Activated CD4-positive, CD25-positive, alpha-beta regulatory T cell treated with anti-CD3 and anti-CD28 coated beads, Interleukin-2, amount 50 U/mL, for 72 hours (primary cell): ENCODE measurements around the gene ST6GALNAC2.

Experiments
- DNase-seq: peaks from one replicate; pipeline ENCODE4 v3.0.0; 2021

The ST6GALNAC2 gene

DNA sequence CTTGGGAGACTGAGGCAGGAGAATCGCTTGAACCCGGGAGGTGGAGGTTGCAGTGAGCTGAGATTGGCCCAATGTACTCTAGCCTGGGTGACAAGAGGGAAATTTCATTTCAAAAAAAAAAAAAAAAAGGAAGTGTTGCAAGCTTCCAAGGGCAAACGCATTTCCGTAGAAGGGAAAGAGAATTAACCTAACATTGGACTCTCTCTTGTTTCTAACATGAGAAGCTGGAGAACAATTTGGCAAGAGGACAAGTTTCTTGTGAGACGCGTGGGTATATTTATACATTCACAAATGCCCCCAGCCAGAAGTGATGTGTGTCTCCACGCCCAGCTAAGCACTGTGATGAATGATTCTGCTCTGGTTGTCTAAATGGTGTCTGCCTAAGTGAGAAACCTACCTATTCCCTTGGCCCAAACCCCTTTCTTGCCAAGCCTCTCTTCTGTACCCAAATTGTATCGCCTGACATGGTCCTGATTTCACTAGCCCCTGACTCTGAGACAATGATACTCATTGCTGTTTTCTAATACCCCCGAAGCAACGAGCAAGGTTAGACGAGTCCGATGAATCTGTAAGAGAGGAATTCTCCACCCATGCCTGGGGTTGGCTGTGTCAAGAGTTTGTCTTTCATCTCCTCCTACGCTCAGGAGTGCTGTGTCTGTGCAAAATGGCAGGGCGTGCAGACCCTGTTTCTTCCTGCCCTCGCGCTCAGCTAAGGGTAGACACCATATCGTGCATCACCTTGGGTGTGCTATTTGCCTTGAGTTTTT lies 14.2 kb upstream of the ST6GALNAC2 start:
- no peak for DNase-seq

DNA sequence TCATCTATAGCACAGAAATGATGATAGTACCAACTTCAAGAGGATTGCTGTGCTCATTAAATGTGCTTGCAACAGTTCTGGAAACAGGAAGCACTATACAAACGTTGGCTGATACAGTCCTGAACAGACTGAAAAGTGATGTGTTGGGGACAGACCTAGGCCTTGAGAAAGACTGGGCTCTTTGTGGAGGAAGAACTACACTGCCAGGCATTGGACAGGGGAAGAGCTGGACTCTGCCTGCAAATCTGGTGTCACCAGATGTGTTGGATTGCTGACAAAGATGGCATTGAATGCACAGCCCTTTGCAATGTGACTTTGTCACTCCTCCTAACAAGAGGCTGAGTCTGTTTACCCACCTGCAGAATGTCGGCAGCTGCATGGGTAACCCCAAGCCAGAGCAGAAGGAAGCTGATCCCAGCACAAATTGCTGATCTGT lies 12.4 kb upstream of the ST6GALNAC2 start:
- DNase-seq, result no peak

DNA sequence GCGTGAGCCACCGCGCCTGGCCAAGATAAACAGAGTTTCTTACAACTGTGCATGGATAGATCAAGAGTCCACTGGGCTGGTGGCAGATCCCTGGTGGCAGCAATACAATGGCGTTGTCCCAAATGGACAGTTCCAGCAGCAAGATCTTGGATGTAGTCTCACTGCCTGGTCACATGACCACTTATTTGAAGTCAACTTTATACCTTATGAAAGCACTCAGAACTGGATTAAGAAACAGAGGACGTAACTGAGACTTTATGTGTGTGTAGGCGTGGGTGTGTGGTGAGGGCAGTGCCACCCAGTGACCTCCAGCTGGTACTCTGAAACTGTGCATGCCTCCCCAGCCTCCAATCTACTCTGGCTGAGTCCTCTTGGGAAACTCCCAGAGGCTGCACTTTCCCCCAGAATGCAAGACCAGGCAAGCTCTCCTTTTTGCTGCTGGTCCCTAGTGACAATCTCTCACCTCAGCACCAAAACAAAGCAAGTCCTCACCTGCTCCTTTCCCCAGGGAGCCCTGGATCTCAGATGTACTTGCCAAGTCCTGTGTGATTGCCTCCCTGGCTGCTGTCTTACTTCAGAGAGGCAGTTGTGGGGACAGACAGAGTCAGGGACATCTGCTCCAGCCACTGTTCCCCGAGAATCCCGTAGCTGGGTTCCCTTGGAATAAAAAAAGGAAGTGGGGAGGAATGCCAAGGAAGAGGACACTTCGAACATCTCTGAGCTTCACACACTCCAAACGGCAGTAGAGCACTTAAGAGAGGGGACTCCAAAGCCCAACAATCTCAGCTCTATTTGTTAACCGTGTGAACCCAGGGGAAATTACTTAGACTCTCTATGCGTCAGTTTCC lies 11.7 kb upstream of the ST6GALNAC2 start:
- DNase-seq, result no peak

DNA sequence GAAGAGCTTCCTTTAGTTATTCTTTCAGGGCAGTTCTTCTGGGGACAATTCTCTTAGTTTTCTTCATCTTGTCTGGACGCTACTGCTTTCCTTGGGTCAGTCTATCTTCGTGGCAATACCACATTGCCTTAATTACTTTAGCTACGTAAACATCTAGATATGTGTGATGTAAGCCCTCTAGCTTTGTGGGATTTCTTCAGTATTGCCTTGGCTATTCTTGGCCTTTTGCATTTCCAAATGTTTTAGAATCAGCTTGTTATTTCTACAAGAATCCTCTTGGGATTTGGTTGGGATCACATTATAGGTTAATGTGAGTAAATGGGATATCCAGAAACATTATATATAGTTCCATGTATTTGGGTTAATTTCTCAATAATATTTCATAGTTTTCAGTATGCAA lies 9.0 kb upstream of the ST6GALNAC2 start:
- no peak for DNase-seq

DNA sequence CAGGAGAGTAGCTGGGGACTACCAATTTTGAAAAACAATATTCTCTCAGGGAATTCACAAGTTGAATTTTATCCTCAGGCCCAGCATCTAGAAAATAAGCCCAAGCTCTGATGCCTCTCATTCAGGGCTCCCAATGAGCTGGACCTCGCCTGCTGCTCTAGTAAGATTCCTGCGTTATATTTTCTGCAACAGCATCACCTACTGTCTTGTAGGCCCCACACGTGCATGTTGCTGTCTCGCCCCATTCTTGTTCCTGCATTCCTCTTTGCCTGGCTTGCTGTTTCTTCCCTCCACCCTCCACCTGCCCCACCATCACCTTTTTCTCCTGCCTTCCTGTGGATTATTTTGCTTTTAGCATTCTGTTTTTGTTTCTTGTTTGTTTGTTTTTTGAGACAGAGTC lies 8.3 kb upstream of the ST6GALNAC2 start:
- no peak for DNase-seq

DNA sequence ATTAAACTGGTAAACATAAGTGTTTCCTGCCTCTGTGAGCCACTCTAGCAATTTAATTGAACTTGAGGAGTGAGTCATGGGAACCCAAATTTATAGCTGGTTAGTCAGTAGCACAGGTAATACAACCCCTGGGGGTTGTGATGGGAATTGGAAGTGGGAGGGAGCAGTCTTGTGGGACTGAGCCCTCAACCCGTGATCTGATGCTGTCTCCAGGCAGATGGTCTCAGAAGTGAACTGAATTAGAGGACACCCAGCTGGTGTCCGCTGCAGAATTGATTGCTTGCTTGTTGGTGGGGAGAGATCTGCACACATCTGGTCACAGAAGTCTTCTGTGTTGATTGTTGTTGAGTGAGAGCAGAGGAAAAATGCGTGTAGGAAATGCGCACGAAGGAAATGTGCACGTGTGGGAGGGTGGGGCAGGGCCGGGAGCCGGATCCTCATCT lies 7.7 kb upstream of the ST6GALNAC2 start:
- no peak for DNase-seq

DNA sequence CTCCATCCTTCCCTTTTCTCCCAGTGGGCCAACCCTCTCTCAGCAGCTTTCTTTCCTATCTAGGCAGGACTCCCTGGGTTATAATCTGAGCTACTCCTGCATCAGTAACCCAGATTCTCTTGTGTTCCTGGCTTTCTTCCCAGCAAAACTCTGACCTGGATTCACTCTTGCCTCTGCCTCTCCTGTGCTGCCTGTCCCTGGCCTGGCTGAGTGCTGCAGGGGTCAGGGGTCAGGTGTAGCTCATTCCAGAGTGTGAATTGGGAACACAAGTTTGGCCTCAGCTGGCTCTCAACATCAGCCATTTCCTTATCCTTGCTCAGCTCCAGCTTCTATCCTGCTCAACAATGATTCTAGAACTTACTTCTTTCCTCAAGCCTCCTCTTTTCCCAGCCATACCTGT lies 2.5 kb upstream of the ST6GALNAC2 start:
- DNase-seq, result no peak

DNA sequence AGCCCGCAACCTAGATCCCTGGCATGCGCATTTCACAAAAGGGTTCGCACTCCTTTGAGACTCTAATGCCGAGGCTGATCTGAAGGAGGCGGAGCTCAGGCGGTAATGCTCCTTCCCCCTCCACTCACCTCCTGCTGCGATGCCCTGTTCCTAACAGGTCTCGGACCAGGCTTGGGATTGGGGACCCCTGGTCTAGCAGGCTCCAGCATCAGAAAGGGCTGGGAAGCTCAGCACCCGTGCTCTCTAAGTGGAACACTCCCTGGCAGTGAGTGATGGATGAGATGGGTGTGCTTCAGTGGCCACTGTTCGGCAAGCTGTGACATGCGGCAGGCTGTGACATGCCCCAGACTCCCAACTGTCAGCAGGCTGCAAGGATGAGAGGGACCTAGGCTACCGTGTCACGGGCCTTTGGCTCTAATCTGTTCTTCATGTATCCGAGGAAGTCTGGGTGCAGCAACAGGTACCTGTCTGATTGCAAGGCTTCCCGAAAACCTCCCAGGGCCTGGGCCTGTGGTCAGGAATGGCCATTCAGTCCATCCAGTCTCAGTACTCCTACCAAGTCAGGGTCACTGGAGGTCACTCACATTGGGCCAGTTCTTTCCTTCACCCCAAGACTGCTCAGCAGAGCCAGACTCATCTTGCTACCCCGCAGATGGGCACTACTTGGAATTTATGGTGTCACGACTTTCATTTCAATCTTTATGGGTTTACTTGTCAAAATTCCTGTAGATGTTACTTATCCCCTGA lies 1.3 kb upstream of the ST6GALNAC2 start:
- DNase-seq, result no peak

DNA sequence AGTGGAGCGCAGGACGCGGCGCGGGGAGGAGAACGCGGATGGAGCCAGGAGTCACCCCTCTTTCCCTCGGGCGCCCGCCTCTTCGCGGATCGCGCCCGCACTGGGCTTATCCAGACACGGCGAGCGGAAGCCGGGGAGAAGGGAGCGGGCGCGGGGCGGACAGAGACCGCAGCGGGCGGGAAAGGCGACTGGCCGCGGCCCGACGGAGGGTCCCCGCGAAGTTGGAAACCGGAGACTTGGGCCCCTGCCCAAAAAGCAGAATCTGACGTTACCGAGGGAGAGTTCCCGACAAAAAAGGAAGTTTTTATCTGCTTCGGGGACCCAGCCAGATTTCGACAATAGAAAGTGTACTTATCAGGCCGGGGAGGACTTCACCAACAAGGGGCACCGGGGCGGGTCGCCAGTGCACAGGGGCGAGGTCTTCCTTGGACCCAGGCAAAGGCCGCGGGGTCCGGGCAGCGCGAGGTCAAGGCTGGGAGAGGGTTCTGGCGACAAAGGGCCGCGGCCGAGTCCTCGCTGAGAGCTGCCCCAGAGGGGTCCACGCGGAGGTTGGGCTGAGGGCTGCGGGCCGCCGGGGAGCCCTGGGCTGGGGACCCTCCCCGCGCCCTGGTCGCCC lies 519 bp downstream of the ST6GALNAC2 start:
- DNase-seq, result no peak

DNA sequence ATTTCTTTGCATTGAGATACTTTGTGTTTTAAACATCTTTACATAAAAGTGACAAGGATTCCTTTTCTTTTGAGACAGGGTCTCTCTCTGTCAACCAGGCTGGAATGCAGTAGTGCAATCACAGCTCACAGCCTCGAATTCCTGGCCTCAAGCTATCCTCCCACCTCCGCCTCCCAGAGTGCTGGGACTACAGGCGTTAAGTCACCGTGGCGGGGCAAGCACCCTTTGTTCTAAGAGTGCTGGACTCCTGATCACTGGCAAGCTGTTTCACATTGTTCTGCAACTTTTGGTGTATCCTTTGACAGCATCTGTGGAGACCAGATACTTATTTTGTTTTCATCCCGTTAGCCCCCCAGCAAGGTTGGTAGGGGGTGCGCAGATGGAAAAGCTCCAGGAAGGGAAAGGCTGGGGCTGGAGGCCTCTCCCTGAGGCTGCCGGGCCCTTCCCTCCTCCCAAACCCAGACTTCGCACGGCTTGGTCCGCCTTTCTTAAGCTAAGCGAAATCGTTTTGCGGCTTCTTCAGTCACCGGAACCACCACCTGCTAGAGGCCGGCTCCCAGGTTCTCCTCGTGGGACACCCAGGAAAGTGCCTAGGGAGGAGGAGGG lies 1.1 kb downstream of the ST6GALNAC2 start:
- no peak for DNase-seq

DNA sequence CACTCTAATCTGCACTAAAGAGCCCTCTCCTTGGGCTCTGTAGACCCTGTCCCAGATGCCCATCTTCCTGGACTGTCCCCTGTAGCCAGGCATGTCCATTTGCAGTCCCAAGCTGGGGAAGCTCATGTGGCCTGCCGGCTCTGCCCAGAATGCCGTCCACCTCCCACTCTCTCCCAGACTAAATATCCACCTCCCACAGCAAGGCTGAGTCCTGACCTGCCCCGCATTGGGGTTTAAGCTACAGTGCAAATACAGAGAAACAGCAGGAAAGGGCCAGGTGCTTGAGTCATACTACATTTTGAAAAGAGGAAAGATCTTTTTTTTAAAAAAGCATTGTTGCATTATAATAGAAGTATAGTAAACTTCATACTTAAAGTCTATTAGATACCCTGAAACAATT lies 3.0 kb downstream of the ST6GALNAC2 start:
- DNase-seq, result no peak

DNA sequence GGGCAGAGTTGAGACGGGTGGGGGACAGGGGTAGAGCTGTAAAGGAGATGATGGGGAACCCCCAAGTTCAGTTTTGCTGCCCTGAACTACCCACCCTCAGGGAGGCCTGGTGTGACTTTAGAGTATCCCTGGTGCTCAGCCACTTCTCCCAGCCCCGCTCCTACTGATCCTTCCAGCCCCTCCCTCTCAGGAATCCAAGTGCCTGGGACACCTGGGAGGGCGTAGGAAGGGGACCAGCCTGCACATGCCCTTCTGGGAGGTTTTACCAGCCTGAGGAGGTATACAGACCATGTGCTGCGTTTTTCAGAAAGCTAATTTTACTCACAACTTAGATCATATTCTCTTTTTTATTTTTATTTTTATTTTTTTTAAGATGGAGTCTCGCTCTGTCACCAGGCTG lies 4.1 kb downstream of the ST6GALNAC2 start:
- no peak for DNase-seq

DNA sequence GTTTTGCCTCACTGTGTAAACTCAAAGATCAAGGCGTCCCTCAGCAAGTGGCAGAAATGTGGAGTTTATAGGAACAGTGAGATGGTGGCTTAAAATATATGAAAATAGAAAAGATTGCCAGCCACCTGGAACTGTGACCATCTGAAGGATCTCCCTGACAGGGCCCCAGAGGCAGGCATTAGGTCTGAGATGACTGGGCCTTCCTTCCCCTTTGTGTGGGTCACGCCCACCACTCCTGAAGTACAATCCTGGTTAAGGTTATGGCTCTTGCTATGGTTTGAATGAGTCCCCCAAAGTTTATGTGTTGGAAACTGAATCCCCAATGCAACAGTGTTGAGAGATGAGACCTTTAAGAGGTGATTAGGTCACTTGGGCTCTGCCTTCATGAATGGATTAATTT lies 6.4 kb downstream of the ST6GALNAC2 start:
- no peak for DNase-seq

DNA sequence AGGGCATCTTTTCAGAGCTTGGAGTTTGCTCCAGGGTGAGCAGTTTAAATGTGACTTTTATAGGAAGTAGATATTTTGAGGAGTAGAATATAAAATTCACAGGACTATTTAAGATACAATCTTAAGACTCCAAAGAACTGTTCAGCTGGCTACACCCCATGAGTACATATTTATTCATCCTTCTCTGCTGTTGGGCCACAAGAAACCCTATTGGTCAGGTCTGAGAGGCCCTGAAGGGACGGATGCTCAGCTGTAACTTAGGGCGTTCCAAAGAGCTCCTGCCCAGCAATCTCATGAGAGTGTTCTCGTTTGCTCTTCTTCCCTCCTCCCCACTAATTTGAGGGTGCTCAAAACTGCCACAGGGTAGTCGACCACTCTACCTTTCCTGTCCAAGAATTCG lies 7.3 kb downstream of the ST6GALNAC2 start:
- no peak for DNase-seq

DNA sequence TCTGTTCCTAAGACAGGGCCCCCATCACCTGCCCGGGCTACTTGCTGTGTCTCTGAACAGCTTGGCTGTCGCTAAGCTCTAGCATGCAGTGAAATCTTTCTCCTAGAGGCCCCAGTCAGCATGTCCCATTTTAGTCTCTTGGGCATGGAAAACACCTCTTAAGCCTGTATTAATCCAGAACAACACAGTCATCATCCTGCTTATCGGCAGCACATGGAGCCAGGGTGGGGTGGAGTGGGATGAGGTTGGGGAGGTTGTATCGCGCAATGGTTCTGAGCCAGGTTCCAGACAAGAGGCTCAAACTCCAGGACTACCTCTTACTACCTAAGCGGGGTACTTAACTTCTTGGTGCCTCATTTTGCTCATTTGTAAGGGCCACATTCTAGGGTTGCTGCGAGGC lies 7.8 kb downstream of the ST6GALNAC2 start:
- no peak for DNase-seq

DNA sequence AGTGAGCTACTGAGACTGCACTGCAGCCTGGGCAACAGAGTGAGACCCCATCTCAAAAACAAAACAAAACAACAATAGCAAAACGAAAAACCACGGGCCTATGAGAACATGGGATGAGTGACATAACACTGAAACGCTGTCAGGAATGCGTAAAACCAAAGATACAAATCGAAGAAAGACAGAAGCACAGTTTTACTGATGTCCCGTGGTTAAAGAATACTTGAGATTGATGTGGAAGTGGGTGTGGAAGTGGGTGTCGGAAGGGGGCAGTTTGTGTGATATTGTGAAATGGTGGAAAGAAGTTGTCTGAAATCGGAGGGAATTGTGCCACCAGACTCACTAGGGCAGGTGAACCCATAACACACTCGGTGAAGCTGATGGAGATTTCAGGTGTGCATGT lies 9.5 kb downstream of the ST6GALNAC2 start:
- no peak for DNase-seq

DNA sequence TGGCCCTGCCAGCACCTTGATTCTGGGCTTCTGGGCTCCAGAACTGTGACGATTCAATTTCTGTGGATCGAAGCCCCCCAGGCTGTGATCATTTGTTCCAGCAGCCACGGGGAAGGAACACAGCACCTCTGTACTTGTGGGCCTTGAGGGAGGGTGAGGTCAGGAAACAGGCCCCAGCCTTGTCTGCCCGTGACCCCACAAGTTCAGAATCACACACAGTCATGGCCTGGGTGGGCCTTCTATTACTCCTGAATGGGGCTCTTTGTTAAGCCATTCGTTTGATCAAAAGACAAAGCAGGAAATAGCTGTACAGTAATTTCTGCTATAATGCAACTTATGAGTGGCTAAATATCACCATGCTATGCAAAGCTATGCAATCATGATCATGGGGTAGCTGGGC lies 10.1 kb downstream of the ST6GALNAC2 start:
- no peak for DNase-seq

DNA sequence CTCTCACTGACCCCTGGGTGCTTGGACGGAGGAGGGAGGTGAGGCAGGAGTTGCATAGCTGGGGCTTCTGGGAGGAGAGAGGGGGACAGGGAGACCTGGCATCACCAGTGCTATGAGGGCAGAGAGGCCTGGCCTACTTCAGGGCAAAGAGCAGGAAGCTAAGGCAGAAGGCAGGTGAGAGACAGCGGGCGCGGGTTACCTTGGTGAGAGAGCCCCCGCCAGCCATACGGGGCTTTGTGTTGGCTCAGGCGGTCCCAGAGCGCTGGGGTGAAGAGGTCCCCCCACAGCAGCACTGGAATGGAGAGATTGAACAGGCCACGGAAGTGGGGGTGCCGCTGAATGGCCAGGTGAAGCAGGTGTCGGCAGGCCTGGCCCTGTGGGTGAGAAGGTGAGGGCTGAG lies 11.5 kb downstream of the ST6GALNAC2 start:
- DNase-seq, result no peak

DNA sequence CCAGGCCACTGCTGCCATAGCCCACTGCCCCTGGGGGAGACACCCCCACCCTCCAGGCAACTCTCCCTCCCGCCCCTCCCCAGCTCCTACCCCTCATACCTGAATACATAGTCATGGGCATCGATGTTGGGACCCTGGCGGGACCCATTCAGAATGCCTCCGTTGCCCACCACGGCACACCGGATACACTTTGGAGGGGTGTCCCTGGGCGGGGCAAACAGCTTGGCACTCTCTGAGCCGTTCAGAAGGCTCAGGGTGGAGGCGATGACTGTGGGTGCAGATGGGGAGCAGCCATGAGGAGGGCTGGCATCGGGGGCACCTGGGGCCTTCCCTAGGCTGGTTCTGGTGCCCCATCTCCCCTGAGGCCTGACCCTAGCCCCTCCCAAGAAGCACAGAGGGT lies 12.6 kb downstream of the ST6GALNAC2 start:
- no peak for DNase-seq

DNA sequence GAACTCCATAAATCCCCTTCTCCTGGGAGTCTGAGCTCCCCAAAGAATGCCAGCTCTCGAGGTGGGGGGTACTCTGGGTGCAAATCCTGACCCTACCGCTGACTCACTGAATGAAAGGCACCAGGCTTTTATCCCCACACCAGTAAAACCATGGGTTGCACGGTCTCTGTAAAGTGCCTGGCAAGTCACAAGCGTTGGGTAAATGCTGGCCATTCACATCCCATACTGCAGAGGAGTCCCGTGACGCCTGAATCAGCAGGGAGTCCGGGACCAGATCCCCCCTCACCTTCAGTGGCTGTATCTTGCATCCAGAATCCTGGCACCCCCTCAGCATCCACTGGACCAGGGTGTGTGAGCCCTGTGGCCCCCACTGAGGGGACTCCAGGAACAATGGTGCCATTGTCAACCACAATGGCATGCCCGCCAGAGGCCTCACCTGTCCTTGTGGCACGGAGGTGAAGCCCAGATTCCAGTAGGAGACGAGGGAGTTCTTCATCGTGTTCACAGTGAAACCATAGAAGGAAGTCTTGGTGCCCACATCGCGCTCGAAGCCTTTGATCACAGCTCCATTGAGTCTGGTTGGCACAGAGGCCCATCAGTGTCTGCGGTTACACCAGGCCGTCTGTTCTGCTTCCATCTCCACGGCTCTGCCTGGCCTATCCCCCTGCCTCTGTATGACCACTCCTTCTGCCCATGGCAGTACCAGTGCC lies 13.3 kb downstream of the ST6GALNAC2 start:
- no peak for DNase-seq

DNA sequence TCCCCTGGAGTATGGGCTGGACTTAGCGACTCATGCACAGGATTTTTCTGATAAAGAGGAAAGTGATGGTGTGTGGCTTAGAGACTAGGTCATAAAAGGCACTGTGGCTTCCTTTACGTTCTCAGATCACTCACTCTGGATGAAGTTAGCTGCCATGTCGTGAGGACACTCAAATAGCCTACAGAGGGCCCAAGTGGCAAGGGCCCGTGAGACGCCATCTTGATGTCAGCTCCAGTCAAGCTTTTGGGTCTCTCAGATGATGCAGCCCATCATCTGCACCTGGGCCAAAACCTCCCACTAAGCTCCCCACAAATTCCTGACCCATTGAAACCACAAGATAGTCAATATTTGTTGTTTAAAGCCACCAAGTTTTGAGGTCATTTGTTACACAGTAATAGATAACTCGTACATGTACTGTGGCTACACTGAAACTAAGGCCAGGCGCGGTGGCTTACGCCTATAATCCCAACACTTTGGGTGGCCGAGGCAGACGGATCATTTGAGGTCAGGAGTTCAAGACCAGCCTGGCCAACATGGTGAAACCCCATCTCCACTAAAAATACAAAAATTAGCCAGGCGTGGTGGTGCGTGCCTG lies 14.7 kb downstream of the ST6GALNAC2 start:
- DNase-seq, result no peak

DNA sequence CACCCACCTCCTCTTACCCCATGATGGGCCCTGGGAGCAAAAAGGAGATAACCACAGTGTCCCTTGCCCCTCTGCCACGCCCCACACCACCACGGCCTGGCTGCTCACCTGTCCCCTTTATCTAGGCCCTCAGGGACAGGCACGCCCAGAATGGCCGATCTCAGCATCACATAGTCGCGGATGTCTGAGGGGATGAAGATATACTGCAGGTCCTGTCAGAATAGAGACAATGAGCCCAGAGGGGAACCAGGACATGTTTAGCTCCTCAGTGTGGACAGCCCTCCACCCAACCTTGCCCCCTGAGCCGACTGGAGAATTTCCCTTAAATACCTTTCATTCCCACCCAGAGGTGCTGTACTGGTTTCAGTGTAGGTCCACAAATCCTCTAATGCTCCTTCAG lies 15.2 kb downstream of the ST6GALNAC2 start:
- DNase-seq, result no peak
